Adipose tissue (tissue), 3 donors: ENCODE data around the gene BAG5. TPM values are rescaled to one million over a fixed set of nuclear protein-coding genes. Genes with fewer than 3 reads are reported as not detected.
"Not testable (repeated sequence)": the region's sequence is repeated elsewhere in the genome, so short reads cannot be mapped to it uniquely, and the experiment has no call there.

ENCODE experiments used
- H3K27ac ChIP-seq: one replicate; pipeline ENCODE4 v1.5.1; 2013; ENCODE audit warnings: low read depth, low read length
- WGBS, 3 donors: extraction: QIAGEN DNeasy Blood & Tissue Kit; methylation state at CpG; one replicate each; pipeline ENCODE4 v1.1.7; 2013; 5-methylcytosine and 5-hydroxymethylcytosine counted together
- polyA plus RNA-seq, 3 donors: library from polyadenylated mRNA; stranded (reverse); fragments of 200-250 nt; gene quantifications; one replicate each; pipeline ENCODE4 v1.2.3, GENCODE V29; 2013
- donor health status: healthy with polysubstance abuse.
- donor health status: Bipolar disorder and iron deficiency.
- donor health status: healthy.

BAG5 gene, protein sequence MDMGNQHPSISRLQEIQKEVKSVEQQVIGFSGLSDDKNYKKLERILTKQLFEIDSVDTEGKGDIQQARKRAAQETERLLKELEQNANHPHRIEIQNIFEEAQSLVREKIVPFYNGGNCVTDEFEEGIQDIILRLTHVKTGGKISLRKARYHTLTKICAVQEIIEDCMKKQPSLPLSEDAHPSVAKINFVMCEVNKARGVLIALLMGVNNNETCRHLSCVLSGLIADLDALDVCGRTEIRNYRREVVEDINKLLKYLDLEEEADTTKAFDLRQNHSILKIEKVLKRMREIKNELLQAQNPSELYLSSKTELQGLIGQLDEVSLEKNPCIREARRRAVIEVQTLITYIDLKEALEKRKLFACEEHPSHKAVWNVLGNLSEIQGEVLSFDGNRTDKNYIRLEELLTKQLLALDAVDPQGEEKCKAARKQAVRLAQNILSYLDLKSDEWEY
- 10 to 100 TPM in 2 of 3 donors, 1 to 10 TPM in 1; 4.9 to 24.0 (median 13.4) TPM for polyA plus RNA-seq

DNA sequence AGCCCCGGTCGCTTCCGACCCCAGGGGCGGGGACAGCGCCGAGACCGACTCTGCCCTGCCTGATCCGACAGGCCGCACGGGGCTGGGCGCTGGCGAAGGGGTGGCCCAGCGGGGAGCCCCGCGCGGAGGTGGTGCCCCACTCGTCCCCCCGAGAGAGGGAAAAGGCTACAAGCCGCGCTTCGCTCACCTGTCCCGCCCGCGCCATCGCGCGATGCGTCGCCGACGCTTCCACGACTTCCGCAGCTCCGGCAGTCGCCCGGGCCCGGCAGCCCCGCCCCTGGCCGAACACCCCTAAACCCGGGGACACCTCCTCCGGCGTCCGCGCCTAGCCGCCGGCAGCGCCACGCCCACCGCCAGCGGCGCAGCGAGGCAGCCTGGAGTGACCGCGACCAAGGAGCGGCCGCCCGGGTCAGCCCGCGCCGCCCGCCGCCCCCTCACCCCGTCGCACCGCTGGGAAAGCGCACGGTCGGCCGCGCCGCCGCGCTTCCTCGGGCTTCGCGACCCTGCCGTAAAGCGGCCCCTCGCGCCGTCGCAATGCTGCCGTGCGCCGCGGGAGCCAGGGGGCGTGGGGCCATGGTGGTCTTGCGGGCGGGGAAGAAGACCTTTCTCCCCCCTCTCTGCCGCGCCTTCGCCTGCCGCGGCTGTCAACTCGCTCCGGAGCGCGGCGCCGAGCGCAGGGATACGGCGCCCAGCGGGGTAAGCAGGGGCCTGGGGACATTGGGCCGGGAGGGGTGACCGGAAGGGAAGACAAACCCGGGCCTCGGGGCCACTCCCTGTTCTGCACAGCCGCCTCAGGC is at the start of gene BAG5, which contains the start of gene COA8:
Gene BAG5, minus strand, starts transcription at position 229 of the 797 bp plus-strand sequence. CDS start 1,493 bp downstream, outside the sequence.
Gene COA8, plus strand, starts transcription at position 532 of the 797 bp plus-strand sequence. Its CDS starts 42 bp downstream, at position 574.
- WGBS, 3 donors: 0 to 1% (median 0%) methylated on average over 67 to 109 of the region's 109 CpGs
- peak within 1 kb of the TSS; percentile 76 for H3K27ac ChIP-seq

DNA sequence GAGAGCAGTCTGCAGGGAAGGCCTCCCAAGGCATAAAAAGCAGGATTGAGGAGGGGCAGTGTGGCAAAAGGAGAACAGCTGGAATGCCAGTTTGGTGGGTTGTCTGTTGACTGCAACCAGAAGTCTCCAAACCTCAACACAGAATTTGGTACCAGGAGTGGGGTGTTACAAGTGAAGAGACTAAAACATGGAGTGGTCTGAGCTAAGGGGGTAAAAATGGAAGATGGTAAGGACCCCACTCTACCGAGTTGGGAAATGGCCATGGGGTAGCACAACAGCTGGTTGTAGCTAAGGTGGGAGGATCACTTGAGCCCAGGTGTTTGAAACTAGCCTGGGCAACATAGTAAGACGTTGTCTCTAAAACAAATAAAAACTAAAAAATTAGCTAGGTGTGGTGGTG is 48.8 kb upstream of the BAG5 start:
- no peak overlapping the region for H3K27ac ChIP-seq
- 85 to 100% (median 95%) methylated on average over 2 of the region's 2 CpGs for WGBS, 3 donors

DNA sequence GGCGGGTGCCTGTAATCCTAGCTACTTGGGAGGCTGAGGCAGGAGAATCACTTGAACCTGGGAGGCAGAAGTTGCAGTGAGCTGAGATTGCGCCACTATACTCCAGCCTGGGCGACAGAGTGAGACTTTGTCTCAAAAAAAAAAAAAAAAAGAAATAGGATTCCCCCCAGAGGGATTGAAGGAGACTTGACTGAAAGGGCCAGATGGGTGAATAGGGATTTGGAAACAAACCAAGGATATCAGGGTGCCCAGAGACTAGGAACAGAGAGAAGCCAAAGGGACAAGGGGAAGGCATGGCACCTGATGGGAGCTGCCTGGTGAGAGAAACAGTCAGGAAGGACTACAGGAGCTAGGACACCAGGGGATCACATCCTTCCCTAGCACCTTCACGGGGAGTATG is 46.6 kb upstream of the BAG5 start:
- H3K27ac ChIP-seq: not testable (repeated sequence)
- WGBS, 3 donors: 78 to 88% (median 86%) methylated on average over 3 to 4 of the region's 4 CpGs

DNA sequence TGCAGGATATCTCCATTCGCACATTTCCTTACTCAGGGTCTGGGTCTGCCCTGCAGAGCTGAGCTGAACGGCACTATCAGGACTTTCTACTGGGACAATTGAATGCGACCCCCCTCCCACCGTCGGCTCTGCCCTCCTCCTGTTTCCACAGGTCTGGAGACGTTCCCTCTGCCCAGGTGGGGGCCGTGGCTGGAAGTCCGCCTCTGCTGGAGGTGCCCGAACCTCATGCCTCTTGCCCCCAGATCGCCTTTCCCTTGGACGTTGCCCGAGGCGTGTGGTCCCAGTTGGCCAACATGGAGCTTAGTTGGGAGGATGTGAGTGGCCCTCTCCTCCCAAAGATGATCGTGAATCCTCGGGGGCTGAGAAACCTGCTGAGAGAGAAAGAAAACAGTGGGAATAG is 45.4 kb upstream of the BAG5 start:
- 10 to 38% (median 12%) methylated on average over 15 of the region's 15 CpGs for WGBS, 3 donors
- no peak overlapping the region for H3K27ac ChIP-seq

DNA sequence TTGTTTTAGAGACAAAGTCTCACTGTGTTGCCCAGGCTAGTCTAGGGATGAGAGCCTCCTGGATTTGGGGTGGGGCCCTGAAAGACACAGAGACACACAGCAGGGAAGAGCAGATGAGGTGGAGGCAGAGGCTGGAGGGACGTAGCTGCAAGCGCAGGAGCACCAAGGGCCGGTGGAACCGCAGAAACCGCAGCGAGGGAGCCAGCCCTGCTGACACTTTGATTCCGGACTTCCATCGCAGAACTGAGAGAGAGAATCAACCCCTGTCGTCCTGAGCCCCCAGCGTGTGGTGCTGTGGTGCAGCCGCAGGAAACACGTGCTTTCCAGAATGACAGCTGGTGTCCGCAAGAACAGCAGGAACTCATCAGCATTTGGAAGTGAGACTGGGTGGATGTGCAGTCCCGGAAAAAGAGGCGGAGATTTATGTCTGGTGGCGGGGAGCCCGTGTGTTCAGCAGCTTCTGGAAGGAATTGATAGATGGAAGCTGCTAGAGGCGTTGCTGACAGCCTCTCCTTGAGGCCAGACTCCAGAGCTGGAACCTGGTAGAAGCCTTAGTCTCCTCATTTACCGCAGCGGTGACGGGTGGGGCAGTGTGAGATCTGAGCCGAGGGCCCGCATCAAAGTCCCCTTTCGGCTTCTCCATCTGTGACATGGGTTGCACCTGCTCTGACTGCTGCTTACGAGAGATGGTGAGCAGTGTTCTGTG is 44.7 kb upstream of the BAG5 start:
- no peak overlapping the region for H3K27ac ChIP-seq
- WGBS, 3 donors: 1 to 12% (median 1%) methylated on average over 25 of the region's 25 CpGs

DNA sequence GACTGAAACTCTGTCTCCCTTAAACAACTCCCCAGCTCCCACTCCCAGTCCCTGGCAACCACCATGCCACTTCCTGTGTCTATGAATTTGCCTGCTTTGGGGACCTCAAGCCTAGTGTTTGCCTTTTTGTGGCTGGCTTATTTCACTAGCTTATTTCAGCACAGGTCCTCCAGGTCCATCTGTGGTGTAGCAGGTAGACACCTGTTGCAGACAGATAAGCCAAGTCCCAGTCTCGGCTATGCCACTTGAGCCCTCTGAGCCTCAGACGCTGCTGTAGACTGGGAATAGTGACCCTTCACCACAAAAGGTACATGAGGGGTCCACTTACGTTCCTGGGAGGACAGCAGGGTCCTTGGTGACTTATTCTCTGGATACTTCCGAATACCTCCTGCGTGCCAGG is 42.2 kb upstream of the BAG5 start:
- WGBS, 3 donors: 90 to 97% (median 96%) methylated on average over 5 of the region's 5 CpGs
- no peak overlapping the region for H3K27ac ChIP-seq

DNA sequence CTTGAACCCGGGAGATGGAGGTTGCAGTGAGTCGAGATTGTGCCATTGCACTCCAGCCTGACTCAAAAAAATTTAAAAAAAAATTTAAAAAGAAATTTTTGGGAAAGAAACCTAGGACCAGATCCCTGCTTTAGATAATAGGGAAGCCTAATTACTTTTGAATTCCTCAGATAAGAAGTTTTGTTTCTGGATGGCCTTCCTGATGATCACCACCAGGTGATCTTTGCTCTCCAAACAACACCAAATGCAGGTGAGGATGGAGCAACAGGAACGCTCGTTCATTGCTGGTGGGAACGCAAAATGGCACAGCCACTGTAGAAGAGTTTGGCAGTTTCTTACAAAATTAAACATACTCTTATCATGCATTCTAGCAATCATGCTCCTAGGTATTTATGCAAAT is 38.0 kb upstream of the BAG5 start:
- no peak overlapping the region for H3K27ac ChIP-seq
- 93 to 96% (median 94%) methylated on average over 5 of the region's 5 CpGs for WGBS, 3 donors

DNA sequence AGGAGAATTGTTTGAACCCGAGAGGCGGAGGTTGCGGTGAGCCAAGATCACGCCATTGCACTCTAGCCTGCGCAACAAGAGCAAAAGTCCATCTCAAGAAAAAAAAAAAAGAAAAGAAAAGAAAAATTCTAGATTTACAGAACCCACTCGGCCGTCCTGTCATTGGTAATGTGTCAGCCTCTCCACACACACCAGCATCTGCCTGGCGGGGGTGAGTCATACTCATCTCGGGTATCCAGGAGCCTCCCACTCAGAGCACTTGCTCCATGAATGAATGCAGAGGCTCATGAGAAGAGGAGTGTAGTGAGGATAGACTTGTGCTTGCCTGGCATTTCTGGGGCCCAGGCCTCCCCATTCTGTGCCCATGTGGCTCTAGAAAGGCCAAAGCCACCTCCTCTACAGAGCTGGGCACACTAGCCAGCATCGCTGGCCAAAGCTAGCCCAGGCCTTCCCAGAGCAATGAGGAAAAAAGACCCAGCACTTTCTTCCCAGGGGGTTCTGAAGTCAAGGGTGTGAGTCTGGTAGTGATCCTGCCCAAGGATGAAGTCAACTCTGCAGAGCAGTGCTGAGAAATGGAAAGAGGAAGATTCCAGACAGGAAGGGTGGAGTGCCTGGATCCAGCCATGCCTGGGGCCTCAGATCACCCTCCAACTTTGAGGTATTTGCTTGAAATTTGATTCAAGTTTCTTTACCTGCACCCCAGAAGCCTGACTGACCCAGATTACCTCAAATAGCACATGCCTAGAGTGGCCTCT is 35.3 kb upstream of the BAG5 start:
- WGBS, 3 donors: 77 to 90% (median 87%) methylated on average over 10 of the region's 10 CpGs
- H3K27ac ChIP-seq: no peak overlapping the region

DNA sequence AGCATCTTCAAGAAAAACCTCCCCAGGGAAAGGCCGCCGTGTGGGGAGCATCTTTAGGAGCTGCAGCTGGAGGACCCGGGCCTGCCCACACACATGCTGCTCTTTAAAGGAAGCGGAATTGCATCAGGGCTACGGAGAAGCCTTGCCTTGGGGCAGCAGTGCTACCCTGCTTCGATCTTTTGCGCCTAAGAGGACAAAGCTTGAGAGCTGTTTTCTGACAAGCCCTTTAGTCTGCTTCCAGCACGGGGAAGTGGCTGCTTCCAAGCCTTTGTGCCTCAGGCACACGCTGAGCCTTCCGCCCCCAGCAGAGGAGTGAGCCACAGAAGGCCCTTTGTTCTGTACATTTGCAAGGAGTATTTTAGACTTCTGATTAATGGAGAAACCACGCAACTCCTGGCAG is 31.8 kb upstream of the BAG5 start:
- no peak overlapping the region for H3K27ac ChIP-seq
- 60 to 69% (median 68%) methylated on average over 9 to 11 of the region's 11 CpGs for WGBS, 3 donors

DNA sequence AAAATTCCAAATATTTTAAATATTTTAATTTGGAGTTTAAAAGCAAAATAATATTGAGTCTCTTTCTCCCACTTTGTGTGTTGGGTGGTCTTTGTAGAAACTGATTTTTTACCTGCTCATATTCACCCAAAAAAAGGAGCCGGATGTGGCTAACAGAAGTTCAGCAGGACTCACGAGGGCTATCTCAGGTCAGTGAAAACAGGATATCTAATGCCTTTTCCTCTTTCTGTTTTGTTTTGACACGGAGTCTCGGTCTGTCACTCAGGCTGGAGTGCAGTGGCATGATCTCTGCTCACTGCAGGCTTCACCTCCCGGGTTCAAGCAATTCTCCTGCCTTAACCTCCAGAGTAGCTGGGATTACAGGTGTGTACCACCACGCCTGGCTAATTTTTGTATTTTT is 31.1 kb upstream of the BAG5 start:
- no peak overlapping the region for H3K27ac ChIP-seq
- 59 to 72% (median 59%) methylated on average over 6 of the region's 6 CpGs for WGBS, 3 donors

DNA sequence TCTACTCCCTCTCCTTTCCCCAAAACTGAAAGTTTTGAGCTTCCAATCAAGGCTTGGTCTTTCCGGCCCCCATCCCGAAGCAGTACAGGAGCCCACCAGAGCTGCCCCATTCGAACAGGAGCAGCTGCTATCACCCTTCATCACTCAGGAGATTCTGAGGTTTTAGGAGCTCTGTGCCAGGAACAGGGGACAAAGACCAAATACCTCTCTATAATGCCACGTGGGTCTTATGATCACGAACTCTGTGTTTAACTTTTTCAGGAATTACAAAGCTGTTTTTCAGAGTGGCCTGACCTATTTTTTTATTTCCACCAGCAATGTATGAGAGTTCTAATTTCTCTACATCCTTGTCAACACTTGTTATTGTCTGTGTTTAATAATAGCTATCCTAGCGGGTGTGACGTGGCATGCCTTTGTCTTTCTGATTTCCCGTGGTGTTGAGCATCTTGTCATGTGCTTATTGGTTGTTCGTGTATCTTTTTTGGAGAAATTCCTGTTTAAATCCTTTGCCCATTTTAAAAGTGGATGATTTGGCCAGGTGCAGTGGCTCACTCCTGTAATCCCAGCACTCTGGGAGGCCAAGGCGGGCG is 22.0 kb upstream of the BAG5 start:
- 84 to 95% (median 88%) methylated on average over 11 of the region's 11 CpGs for WGBS, 3 donors
- no peak overlapping the region for H3K27ac ChIP-seq

DNA sequence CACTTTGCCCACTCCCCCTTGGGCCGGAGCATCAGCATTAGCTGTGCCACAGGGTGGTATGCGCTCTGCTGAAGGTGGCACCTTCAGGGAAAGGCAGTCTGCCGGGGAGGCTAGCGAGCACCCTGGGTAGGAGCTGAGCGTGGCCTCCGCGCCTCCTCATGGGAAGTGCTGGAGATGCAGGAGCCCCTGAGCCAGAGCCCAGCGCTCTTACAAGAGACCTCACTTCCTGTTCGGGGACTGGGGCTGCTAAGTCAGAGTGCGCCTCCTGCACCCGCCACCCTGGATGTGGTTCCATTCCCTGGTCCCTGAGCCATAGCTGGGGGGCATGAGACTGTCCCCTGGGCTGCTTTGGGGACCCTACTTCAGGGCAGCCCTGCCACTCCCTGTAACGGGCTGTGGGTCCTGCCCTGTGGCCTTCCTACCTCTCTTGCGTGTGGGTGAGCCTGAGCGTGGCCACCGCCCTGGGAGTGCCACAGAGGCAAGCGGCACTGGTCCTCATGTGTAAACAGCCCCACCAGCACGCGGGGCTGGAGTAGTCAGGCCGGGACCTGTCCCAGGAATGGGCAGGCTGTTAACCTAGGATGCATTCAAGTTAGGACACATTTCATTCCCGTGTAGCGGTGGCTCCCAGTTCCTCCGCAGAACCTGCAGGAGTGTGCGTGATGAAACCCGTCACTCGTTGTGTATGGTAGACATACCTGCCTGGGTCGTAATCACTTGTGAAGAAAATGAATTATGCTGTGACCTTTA is 19.7 kb upstream of the BAG5 start:
- no peak overlapping the region for H3K27ac ChIP-seq
- 90 to 94% (median 92%) methylated on average over 25 to 26 of the region's 26 CpGs for WGBS, 3 donors

DNA sequence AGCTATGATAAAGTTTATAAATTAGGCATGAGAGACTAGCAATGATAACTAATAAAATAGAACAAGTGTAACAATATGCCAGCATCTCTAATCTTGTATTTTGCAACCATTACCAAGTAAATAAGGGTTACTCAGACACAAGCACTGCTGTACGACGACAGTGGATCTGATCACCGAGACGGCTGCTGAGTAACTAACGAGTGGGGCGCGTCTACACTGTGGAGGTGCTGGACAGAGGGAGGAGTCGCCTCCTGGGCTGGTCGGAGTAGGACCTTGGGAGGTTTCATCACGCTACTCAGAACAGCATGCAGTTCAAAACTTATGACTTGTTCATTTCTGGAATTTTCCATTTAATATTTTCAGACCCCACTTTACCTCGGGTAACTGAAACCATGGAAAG is 18.7 kb upstream of the BAG5 start:
- no peak overlapping the region for H3K27ac ChIP-seq
- 91 to 95% (median 93%) methylated on average over 11 of the region's 11 CpGs for WGBS, 3 donors

DNA sequence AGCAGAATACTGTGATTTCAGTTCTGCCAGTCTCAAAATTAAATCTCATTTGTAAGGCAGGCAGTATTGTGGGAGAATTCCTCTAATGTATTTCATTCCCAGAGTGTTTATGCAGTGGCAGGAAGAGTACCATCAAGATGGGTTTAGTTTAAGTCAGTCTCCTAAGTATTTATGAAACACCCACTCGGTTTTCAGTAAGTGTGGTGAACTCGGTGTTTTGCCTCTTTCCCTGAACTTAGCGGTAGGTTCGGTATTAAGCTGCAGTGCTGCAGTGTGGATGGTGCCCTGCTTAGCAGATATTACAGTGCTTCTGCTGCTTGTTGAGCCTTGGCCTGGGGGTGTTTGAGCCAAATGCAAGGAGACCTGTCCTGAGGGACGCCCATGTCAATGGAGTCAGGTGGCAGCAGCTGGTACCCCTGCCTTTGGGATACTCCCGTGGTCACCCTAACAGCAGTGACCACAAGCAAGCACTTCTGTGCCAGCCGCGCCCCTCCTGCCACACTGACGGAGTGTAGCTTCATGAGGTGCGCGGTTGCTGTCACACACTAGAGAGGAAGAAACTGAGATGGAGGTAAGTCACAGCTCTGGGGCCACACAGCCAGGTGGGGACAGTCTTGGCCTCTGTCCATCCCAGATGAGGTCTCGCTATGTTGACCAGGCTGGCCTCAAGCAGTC is 16.1 kb upstream of the BAG5 start:
- 91 to 93% (median 92%) methylated on average over 12 of the region's 12 CpGs for WGBS, 3 donors
- H3K27ac ChIP-seq: no peak overlapping the region

DNA sequence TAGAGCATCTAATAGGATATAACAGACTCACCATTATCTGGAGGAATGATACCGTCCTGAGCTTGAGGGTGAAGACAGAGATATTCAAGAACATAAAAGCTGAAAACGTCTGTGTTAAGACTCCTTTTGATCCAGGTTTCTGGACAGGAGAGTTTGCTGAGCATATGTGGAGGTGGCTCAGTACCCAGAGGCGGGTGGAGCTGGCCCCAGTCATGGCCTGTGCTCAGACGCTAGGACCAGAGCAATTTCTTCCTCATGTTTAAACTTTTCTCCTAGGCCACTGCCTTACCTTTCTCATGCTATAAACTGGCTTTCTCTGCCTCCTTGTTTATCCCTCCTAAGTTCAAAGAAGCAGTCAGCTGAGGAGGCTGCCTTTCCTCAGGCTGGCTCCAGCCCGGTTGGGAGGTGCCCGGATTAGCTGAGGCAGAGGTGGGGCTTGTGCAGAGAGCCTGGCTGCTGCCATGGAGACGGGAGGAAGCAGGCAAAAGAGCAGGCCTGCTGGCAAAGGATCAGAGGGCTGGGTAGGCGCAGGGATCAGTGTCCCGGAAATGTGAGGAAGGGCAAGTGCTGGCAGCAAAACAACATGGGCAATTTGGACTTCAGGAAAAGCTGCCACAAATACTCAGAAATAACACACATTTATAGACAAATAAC is 14.0 kb upstream of the BAG5 start:
- H3K27ac ChIP-seq: no peak overlapping the region
- WGBS, 3 donors: 27 to 48% (median 33%) methylated on average over 9 of the region's 9 CpGs

DNA sequence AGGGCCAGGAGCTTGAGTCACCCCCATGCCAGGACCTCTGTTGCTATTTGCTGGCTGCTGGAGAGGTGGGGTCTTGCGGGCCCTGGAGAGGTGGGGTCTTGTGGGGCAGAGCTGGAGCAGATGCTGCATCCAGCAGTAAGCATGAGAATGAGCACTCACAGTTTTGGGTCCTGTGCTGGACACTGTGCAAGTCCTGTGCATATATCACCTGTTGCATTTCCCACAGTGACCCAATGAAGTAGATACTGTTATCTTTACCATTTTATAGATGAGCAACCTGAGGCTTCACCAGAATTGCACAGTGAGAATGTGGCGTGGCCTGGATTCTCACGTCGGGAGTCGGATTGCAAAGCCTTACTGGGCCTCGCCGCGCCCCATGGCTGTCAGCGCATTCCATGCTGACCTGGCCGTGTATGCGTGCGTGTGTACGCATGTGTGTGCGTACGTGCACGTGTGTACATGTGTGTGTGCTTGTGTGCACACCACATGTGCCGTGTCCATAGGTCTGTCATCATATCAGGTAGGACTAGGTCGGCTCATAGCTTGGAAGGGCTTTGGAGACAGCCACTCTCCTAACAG is 12.3 kb upstream of the BAG5 start:
- WGBS, 3 donors: 92 to 95% (median 93%) methylated on average over 18 of the region's 18 CpGs
- no peak overlapping the region for H3K27ac ChIP-seq
